Skeletal muscle satellite cell (primary cell): ENCODE results near the gene NUDT11.

Source experiments
- H3K27me3 ChIP-seq: 2 replicates; pipeline ENCODE4 v1.7.0; 2013; ENCODE audit warnings: low read length; ENCODE audit not compliant: control insufficient read depth, insufficient read depth
- H3K36me3 ChIP-seq: 2 replicates; pipeline ENCODE4 v1.7.0; 2013; ENCODE audit warnings: mild to moderate bottlenecking, control low read depth, low read length; ENCODE audit not compliant: insufficient read depth
- H3K4me1 ChIP-seq: 2 replicates; pipeline ENCODE4 v1.7.0; 2013; ENCODE audit warnings: low read length; ENCODE audit not compliant: control insufficient read depth, insufficient read depth
- H3K4me2 ChIP-seq: 2 replicates; pipeline ENCODE4 v1.7.0; 2013; ENCODE audit warnings: mild to moderate bottlenecking, low read length
- H3K4me3 ChIP-seq: 2 replicates; pipeline ENCODE4 v1.7.0; 2013; ENCODE audit warnings: low read length
- H3K9ac ChIP-seq: 2 replicates; pipeline ENCODE4 v1.7.0; 2013; ENCODE audit warnings: mild to moderate bottlenecking, low read depth, low read length, moderate library complexity
- H3K9me3 ChIP-seq: replicated peaks from 2 replicates; pipeline ENCODE4 v1.7.0; 2013; ENCODE audit warnings: mild to moderate bottlenecking, control low read depth, low read length

The NUDT11 gene

GRCh38 chrX:51461053-51462044, 35.0 kb downstream of the NUDT11 start:
- Histone ChIP-seq H3K4me2 (no peak overlapping the region), H3K9ac (no peak overlapping the region), H3K9me3 (no peaks in the 10 kb centered on the region), H3K27me3 (peaks cover 17% of the 10 kb centered on the region), H3K4me3 (no peak overlapping the region), H3K36me3 (no peaks in the 10 kb centered on the region), H3K4me1 (no peaks in the 10 kb centered on the region)

GRCh38 chrX:51459125-51459524, 37.3 kb downstream of the NUDT11 start:
- no peak overlapping the region for H3K4me2 ChIP-seq
- no peak overlapping the region for H3K9ac ChIP-seq
- H3K9me3 ChIP-seq, result no peaks in the 10 kb centered on the region
- H3K4me3 ChIP-seq, result no peak overlapping the region
- H3K4me1 ChIP-seq, result no peaks in the 10 kb centered on the region
- H3K36me3 ChIP-seq, result no peaks in the 10 kb centered on the region
- H3K27me3 ChIP-seq, result peaks cover 17% of the 10 kb centered on the region

- H3K9me3 ChIP-seq, result no peaks in the 10 kb centered on the region
- peaks cover 17% of the 10 kb centered on the region for H3K27me3 ChIP-seq
- H3K36me3 ChIP-seq, result no peaks in the 10 kb centered on the region
- no peaks in the 10 kb centered on the region for H3K4me1 ChIP-seq
- no peak overlapping the region for H3K9ac ChIP-seq
- H3K4me2 ChIP-seq, result no peak overlapping the region
- H3K4me3 ChIP-seq, result no peak overlapping the region
Measured at GRCh38 chrX:51456814-51457213, 39.6 kb downstream of the NUDT11 start.

- Histone ChIP-seq H3K4me1 (no peaks in the 10 kb centered on the region), H3K4me3 (no peak overlapping the region), H3K9me3 (no peaks in the 10 kb centered on the region), H3K36me3 (no peaks in the 10 kb centered on the region), H3K27me3 (peaks cover 17% of the 10 kb centered on the region), H3K9ac (no peak overlapping the region), H3K4me2 (no peak overlapping the region)
Measured at GRCh38 chrX:51456246-51456645, 40.1 kb downstream of the NUDT11 start.

- H3K27me3 ChIP-seq, result no peaks in the 10 kb centered on the region
- no peaks in the 10 kb centered on the region for H3K36me3 ChIP-seq
- no peak overlapping the region for H3K4me2 ChIP-seq
- no peaks in the 10 kb centered on the region for H3K9me3 ChIP-seq
- H3K9ac ChIP-seq, result no peak overlapping the region
- no peaks in the 10 kb centered on the region for H3K4me1 ChIP-seq
- no peak overlapping the region for H3K4me3 ChIP-seq
Measured at GRCh38 chrX:51440365-51440764, 56.0 kb downstream of the NUDT11 start.
